HCT116 (cell line): ENCODE data around the gene YWHAE.

Experiments
- CEBPB ChIP-seq: IDR thresholded peaks from 2 replicates; pipeline ENCODE4 v1.6.1; 2012; ENCODE audit warnings: low read depth
- CTCF ChIP-seq, 3 experiments: fragments of 200-600 bp in 1 of 3; sonication (generic) in 1 of 3; IDR thresholded peaks in 2 of 3; conservative IDR thresholded peaks in 1 of 3; 2 replicates each; pipeline ENCODE4 v1.5.1; 2012 to 2017; ENCODE audit warnings: low read depth in 2 of 3, low read length in 2 of 3, antibody characterized with exemption in 1 of 3, borderline replicate concordance in 1 of 3, control low read depth in 1 of 3, mild to moderate bottlenecking in 1 of 3, mixed read lengths in 1 of 3, mixed run types in 1 of 3, moderate library complexity in 1 of 3; ENCODE audit not compliant: insufficient read depth in 1 of 3
- EGR1 ChIP-seq: IDR thresholded peaks from 2 replicates; pipeline ENCODE4 v1.6.1; 2012; ENCODE audit warnings: low read depth
- MAX ChIP-seq: IDR thresholded peaks from 2 replicates; pipeline ENCODE4 v1.6.1; 2012
- POLR2A ChIP-seq: IDR thresholded peaks from 2 replicates; pipeline ENCODE4 v1.7.0; 2011; ENCODE audit warnings: borderline replicate concordance; ENCODE audit not compliant: insufficient read depth, insufficient read length; ENCODE audit errors: extremely low read depth
- POLR2AphosphoS5 ChIP-seq: IDR thresholded peaks from 2 replicates; pipeline ENCODE4 v1.6.1; 2011; ENCODE audit warnings: mild to moderate bottlenecking, low read depth, low read length, moderate library complexity
- RAD21 ChIP-seq: IDR thresholded peaks from 2 replicates; pipeline ENCODE4 v1.6.1; 2012; ENCODE audit warnings: low read depth, mild to moderate bottlenecking
- SIN3A ChIP-seq: IDR thresholded peaks from 2 replicates; pipeline ENCODE4 v1.6.1; 2012; ENCODE audit warnings: low read depth
- SP1 ChIP-seq: IDR thresholded peaks from 2 replicates; pipeline ENCODE4 v1.6.1; 2012; ENCODE audit warnings: low read depth
- SRF ChIP-seq: IDR thresholded peaks from 2 replicates; pipeline ENCODE4 v1.6.1; 2012; ENCODE audit warnings: low read depth
- ZBTB33 ChIP-seq: IDR thresholded peaks from 2 replicates; pipeline ENCODE4 v1.6.1; 2011; ENCODE audit warnings: mild to moderate bottlenecking, low read length, moderate library complexity; ENCODE audit not compliant: insufficient replicate concordance; ENCODE audit errors: extremely low read depth
- ZFX ChIP-seq: fragments of 450-650 bp; IDR thresholded peaks from 2 replicates; pipeline ENCODE4 v1.6.1; 2017

GRCh38 chr17:1366234-1366633 is 33.8 kb downstream of the YWHAE start:
- TF ChIP-seq CTCF (IDR thresholded peaks at IDR 0.05 in 2 of 3, conservative IDR thresholded peaks at IDR 0.05 in 1 of 3; ENCODE audit: borderline replicate concordance in 1 of 3, insufficient read depth in 1 of 3, low read depth in 2 of 3, low read length in 2 of 3) (no peak), ZFX (no peak), SRF (no peak), POLR2AphosphoS5 (no peak), POLR2A (no peak), SIN3A (no peak), EGR1 (no peak), MAX (no peak), ZBTB33 (no peak), SP1 (no peak), RAD21 (no peak), CEBPB (no peak)
